Measurements from ENCODE around the gene TBC1D9. TPM values are rescaled to one million over a fixed set of nuclear protein-coding genes. Genes with fewer than 3 reads are reported as not detected.

The TBC1D9 gene
- total RNA-seq, 2 experiments from 2014 or later = 0.07 to 0.11 TPM

DNA sequence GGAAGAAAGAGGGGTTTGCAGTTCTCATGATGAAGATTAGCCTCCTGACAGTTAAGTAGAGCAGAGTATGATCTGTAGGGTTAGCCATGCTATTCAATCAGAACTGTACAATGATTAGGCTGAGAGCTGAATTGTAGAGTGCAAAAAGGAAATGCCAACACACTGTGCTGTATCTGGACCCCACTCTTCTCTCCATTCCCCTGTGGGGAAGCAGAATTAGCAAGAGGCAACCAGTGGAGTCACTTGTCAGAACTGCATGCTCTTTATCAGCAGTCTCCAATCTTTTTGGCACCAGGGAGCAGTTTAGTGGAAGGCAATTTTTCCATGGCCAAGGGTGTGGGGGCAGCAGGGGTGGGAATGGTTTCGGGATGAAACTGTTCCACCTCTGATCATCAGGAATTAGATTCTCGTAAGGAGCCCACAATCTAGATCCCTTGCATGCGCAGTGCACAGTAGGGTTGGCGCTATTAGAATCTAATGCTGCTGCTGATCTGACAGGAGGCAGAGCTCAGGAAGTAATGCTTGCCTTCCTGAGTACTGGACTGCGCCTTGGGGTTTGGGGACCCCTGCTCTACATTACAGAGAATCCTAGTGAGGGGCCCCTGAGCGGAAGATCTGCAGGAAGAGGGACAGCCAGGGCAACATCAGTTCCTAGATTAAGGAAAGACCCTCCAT is 19.4 kb downstream of the TBC1D9 start:
- Mint-ChIP-seq H3K27ac (no peak overlapping the region), H3K4me3 (no peak overlapping the region), H3K27me3 (peaks cover 14% of the 10 kb centered on the region), H3K36me3 (ENCODE audit: low read depth) (no peaks in the 10 kb centered on the region), H3K4me1 (no peaks in the 10 kb centered on the region), H3K9me3 (ENCODE audit: low read depth) (no peaks in the 10 kb centered on the region)
- intact Hi-C loops (cut with DNase I, micrococcal nuclease) = no loop called here
- DNase-seq = no peak
- POLR2A ChIA-PET = interaction anchor here (0.6 kb wide), 1 partner anchor 439 kb away, joined by 3 read pairs; no protein-coding TSS in a partner anchor
- ATAC-seq = no peak
- CTCF ChIA-PET = no interaction called here

DNA sequence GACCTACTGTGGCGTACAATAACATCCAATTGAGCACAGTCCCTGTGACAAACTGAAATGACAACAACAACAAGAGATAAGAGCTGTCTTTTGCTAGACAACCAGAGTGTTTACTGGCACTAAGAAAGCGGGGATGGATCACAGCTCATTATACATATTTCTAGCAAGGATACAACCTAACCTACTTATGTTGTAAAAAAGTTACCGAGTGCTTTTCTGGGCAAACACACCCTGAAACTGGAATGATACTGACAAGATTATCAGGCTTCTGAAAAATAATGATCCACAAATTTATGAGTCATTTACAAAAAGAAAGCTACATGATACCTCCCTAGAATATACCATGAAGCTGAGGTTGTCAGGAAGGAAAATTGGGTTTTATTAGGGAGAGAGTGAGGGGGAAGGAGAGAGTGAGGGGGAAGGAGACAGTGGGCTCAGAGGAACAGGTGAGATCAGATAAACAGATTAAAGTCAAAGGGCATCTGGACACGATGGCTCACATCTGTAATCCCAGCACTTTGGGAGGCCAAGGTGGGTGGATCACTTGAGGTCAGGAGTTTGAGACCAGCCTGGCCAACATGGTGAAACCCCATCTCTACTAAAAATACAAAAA is 20.3 kb downstream of the TBC1D9 start:
- ChIA-PET POLR2A (no interaction called here), CTCF (interaction anchor here (1.2 kb wide), 1 partner anchor 17 kb away, joined by 3 read pairs; no protein-coding TSS in a partner anchor)
- peaks cover 10% of the 10 kb centered on the region for H3K27me3 Mint-ChIP-seq
- DNase-seq (no peak), ATAC-seq (no peak)
- intact Hi-C loops (cut with DNase I, micrococcal nuclease) = no loop called here
- H3K4me1 Mint-ChIP-seq = no peaks in the 10 kb centered on the region
- no peak overlapping the region for H3K27ac Mint-ChIP-seq
- no peaks in the 10 kb centered on the region for H3K36me3 Mint-ChIP-seq (ENCODE audit: low read depth)
- no peaks in the 10 kb centered on the region for H3K9me3 Mint-ChIP-seq (ENCODE audit: low read depth)
- H3K4me3 Mint-ChIP-seq = no peak overlapping the region

DNA sequence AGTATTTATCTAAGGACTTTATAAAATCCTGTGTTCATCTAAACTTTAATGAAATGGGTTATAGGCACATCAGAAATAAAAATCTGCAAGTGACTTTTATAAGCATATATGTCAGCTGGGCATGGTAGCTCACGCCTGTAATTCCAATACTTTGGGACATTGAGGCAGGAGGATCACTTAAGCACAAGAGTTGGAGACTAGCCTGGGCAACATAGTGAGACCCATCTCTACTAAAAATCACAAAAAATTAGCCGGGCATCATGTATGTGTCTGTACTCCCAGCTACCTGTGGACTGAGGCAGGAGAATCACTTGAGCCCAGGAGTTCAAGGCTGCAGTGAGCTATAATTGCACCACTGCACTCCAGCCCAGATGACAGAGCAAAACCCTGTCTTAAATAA is 20.9 kb downstream of the TBC1D9 start:
- ChIA-PET CTCF (interaction anchor here (1.2 kb wide), 1 partner anchor 18 kb away, joined by 3 read pairs; no protein-coding TSS in a partner anchor), POLR2A (no interaction called here)
- Mint-ChIP-seq H3K4me3 (no peak overlapping the region), H3K36me3 (ENCODE audit: low read depth) (no peaks in the 10 kb centered on the region), H3K4me1 (no peaks in the 10 kb centered on the region), H3K27me3 (peaks cover 10% of the 10 kb centered on the region), H3K9me3 (ENCODE audit: low read depth) (no peaks in the 10 kb centered on the region), H3K27ac (no peak overlapping the region)
- ATAC-seq (no peak), DNase-seq (no peak)
- intact Hi-C loops (cut with DNase I, micrococcal nuclease) = no loop called here

DNA sequence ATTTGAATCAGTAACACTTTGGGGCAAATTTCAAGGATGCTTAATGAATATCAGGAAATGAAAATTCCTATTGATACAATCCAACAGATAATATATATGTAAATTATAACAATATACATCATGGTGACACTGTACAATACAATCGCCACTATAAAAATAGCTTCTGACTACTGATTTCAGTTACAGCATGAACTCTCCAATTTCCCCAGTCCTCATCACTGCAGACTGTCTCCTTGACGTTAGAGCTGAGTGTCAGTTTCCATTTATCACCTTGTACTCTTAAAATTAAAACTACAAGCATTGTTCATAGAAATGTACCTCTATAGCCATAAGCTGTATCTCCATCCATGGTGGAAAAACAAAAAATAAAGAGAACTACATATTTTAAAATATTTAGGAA is 23.4 kb downstream of the TBC1D9 start:
- H3K27ac Mint-ChIP-seq = no peak overlapping the region
- no peaks in the 10 kb centered on the region for H3K9me3 Mint-ChIP-seq (ENCODE audit: low read depth)
- ATAC-seq = no peak
- no peak overlapping the region for H3K4me3 Mint-ChIP-seq
- H3K27me3 Mint-ChIP-seq = peaks cover 6% of the 10 kb centered on the region
- H3K4me1 Mint-ChIP-seq = no peaks in the 10 kb centered on the region
- DNase-seq = no peak
- intact Hi-C loops (cut with DNase I, micrococcal nuclease) = no loop called here
- ChIA-PET POLR2A (no interaction called here), CTCF (interaction anchor here (0.6 kb wide), 1 partner anchor 11 kb away, joined by 3 read pairs; no protein-coding TSS in a partner anchor)
- H3K36me3 Mint-ChIP-seq (ENCODE audit: low read depth) = no peaks in the 10 kb centered on the region

DNA sequence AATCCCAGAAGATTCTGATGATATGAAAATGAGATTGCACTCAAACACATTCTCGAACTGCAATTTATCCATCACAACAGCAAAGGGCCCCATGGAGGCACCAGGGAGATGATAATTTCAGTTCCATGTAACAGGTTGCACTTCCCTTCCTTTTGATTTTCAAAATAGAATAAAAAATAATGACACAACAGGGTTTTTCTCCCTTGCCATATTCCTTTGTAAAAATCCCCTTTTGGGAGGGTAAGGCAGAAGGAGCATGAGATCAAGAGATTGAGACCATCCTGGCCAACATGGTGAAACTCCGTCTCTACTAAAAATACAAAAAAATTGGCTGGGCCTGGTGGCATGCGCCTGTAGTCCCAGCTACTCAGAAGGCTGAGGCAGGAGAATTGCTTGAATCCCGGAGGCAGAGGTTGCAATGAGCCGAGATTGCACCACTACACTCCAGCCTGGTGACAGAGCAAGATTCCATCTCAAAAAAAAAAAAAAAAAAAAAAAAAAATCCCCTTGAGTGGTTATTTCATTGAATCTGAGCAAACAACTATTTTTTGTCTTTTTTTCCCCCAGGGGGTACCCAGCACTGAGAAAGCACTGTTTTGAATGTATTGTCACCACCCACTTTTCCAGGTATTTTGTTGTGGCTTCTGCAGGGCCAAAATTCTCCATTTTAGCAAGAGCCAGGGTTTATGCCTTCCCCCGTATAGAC is 26.7 kb downstream of the TBC1D9 start:
- H3K27me3 Mint-ChIP-seq = no peaks in the 10 kb centered on the region
- intact Hi-C loops (cut with DNase I, micrococcal nuclease) = no loop called here
- CTCF ChIA-PET = no interaction called here
- H3K9me3 Mint-ChIP-seq (ENCODE audit: low read depth) = no peaks in the 10 kb centered on the region
- no peaks in the 10 kb centered on the region for H3K36me3 Mint-ChIP-seq (ENCODE audit: low read depth)
- H3K27ac Mint-ChIP-seq = no peak overlapping the region
- no peak overlapping the region for H3K4me3 Mint-ChIP-seq
- ATAC-seq (no peak), DNase-seq (no peak)
- POLR2A ChIA-PET = no interaction called here
- no peaks in the 10 kb centered on the region for H3K4me1 Mint-ChIP-seq

DNA sequence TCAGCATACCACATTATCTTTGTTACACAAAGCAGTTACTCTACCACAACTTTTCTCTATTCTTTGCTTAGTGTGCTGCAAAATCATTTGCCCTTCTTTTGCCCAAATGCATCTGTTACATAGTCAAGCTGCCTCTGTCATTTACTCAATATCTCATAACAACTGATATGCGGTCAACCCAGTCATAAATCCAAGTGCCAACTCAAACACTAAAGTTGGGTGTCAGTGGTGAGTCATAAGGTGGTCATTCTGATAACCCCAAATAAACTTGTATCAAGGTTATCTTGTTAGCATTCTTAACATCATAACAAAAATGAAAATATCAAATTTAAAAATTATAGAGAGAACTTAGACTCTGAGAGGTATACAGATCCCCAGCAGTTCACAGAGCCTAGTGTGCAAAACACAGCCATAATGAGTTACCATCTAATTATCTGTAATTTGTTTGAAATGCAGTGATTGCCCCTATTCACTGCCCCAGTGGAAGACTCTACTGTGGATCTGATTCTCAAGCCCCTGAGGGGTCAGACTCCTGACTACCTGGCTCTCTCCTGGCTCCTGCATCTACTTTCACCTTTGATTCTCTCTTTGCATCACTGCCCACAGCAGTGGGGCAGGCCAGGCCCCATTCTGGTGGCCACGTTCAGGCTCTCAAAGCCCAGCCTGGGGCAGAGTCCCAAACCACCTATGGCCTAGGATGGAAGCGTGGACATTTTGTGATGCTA is 29.2 kb downstream of the TBC1D9 start:
- no peaks in the 10 kb centered on the region for H3K4me1 Mint-ChIP-seq
- no peak overlapping the region for H3K27ac Mint-ChIP-seq
- H3K27me3 Mint-ChIP-seq = no peaks in the 10 kb centered on the region
- no peaks in the 10 kb centered on the region for H3K9me3 Mint-ChIP-seq (ENCODE audit: low read depth)
- ChIA-PET POLR2A (no interaction called here), CTCF (interaction anchor here (0.6 kb wide), 1 partner anchor 367 kb away, joined by 3 read pairs; no protein-coding TSS in a partner anchor)
- H3K36me3 Mint-ChIP-seq (ENCODE audit: low read depth) = no peaks in the 10 kb centered on the region
- H3K4me3 Mint-ChIP-seq = no peak overlapping the region
- intact Hi-C loops (cut with DNase I, micrococcal nuclease) = no loop called here
- DNase-seq (no peak), ATAC-seq (no peak)

DNA sequence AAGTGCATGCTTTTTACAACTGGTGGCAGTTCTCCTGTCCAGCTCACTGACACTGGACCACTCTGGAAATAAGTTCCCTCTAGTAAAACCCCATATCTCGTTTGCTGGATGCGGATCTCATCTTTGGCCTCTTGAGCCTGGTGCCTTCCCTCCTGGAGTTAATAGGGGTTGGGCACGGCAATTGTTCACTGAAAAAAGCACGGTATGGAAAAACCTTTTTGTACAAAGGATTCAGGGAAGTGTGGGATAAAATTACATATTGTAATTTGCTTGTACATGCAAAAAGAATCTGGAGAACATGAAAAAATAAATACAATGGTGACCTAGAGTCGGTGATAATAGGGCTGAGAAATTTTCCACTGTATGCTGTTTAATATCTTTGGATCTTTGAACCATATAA is 30.6 kb downstream of the TBC1D9 start:
- DNase-seq (no peak), ATAC-seq (no peak)
- Mint-ChIP-seq H3K27me3 (peaks cover 3% of the 10 kb centered on the region), H3K4me1 (peaks cover 12% of the 10 kb centered on the region), H3K27ac (no peak overlapping the region), H3K9me3 (ENCODE audit: low read depth) (no peaks in the 10 kb centered on the region), H3K4me3 (no peak overlapping the region), H3K36me3 (ENCODE audit: low read depth) (no peaks in the 10 kb centered on the region)
- ChIA-PET POLR2A (no interaction called here), CTCF (no interaction called here)
- intact Hi-C loops (cut with DNase I, micrococcal nuclease) = no loop called here

DNA sequence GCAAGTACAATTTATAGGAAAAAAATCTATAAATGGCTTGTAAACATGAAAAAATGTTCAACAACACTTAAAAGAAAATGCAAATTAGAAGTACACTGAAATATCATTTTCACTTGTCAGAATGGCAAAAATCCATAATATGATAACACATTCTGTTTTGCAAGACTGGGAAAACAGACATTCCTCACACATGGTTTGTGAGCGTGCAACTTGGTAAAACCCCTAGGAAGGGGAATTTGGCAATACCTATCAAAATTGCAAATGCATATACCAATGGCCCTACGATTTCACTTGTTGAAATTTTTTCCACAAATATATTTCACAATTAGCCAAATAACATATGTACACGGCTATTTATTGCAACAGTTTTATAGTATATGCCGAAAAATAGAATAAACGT is 31.4 kb downstream of the TBC1D9 start:
- Mint-ChIP-seq H3K36me3 (ENCODE audit: low read depth) (no peaks in the 10 kb centered on the region), H3K4me1 (peaks cover 12% of the 10 kb centered on the region), H3K27me3 (peaks cover 3% of the 10 kb centered on the region), H3K4me3 (no peak overlapping the region), H3K27ac (no peak overlapping the region), H3K9me3 (ENCODE audit: low read depth) (no peaks in the 10 kb centered on the region)
- no peak for ATAC-seq
- DNase-seq = no peak
- POLR2A ChIA-PET = no interaction called here
- intact Hi-C loops (cut with DNase I, micrococcal nuclease) = no loop called here
- CTCF ChIA-PET = no interaction called here

DNA sequence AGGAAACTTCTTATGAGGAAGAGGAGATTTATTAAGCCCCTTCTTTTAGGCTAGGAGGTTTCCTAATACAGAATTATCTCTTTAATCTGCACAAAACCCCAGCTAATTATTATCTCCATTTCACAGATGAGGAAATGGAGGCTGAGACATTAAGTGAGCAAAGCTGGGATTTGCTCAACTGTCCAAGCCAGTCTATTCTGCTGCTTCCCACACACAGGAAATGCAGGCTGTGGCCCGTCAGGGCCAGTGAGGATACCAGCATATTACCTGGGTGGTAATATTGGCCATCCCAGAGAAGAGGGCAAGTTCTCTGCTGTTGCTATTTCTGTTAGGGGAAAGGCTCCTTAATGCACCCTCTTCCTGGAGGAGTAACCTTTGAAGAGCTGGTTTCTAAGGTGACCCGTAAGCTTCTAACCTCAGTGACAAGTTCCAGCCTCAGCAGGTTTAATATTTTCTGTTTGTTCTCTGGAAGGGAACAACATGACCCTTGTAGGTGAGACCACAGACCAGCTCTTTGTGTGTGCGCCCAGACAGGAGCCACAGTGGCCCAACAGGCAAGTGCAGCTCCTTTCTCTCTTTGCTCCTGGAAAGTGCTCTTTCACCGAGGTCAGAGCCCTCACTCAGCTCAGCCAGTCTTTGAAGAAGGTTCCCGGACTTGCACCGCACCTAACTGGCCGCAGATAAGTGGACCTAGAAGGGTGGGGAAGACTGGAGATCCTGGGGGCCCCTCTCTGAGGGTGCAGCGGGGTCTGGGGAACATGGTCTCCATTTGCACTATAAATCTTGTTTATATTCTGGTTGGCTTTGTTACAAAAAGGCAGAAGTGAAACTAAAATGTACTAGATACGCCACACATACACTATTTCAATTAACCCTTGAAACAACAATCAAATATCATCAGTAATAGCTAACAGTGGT is 35.5 kb downstream of the TBC1D9 start:
- DNase-seq = no peak
- no peak for ATAC-seq
- Mint-ChIP-seq H3K36me3 (ENCODE audit: low read depth) (no peaks in the 10 kb centered on the region), H3K4me3 (peak overlapping the region; percentile 40), H3K4me1 (peaks cover 18% of the 10 kb centered on the region), H3K27ac (no peak overlapping the region), H3K9me3 (ENCODE audit: low read depth) (no peaks in the 10 kb centered on the region), H3K27me3 (peaks cover 3% of the 10 kb centered on the region)
- ChIA-PET CTCF (interaction anchor here (0.6 to 1.3 kb wide), 6 partner anchors 8 to 882 kb away, joined by 3 to 4 read pairs (median 3); no protein-coding TSS in a partner anchor), POLR2A (no interaction called here)
- intact Hi-C loops (cut with DNase I, micrococcal nuclease) = no loop called here

DNA sequence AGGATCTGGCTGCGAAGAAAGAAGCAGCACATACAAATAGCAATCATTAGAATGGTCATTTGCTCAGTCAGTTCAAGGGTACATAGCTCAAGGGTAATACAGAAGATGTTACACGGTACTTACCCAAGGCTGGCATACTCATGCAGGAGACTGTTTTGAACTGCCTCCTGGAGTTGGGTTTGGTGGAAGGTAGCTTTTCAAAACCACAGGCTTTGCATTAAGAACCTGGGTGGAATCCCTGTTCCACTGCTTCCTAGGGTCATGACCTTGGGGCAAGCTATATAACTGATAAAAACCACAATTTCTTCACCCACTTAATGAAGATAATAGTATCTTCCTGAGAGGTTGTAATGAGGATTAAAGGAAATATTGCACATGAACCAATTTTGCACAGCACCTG is 36.5 kb downstream of the TBC1D9 start:
- POLR2A ChIA-PET = no interaction called here
- no peak for DNase-seq
- Mint-ChIP-seq H3K4me1 (peaks cover 18% of the 10 kb centered on the region), H3K27ac (no peak overlapping the region), H3K36me3 (ENCODE audit: low read depth) (no peaks in the 10 kb centered on the region), H3K27me3 (peaks cover 3% of the 10 kb centered on the region), H3K4me3 (no peak overlapping the region), H3K9me3 (ENCODE audit: low read depth) (no peaks in the 10 kb centered on the region)
- intact Hi-C loops (cut with DNase I, micrococcal nuclease) = no loop called here
- CTCF ChIA-PET = interaction anchor here (0.5 to 1.3 kb wide), 2 partner anchors 360 to 1080 kb away, joined by 3 read pairs; no protein-coding TSS in a partner anchor
- ATAC-seq = peak; percentile 36

DNA sequence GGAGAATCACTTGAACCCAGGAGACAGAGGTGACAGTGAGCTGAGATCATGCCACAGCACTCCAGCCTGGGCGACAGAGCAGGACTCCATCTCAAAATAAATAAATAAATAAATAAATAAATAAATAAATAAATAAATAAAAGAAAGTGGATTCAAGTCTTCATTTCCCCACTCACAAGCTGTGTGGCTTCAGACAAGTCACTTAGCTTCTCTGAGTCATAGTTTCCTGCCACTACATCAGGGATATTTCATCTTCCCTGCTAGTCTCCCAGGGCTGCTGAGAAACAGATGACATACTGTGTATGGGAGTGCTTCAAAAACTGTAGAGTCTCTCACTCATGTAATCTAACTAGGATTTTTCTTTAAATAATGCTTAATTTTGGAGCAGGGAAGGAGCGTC is 37.2 kb downstream of the TBC1D9 start:
- H3K36me3 Mint-ChIP-seq (ENCODE audit: low read depth) = no peaks in the 10 kb centered on the region
- DNase-seq = no peak
- ChIA-PET CTCF (interaction anchor here (0.5 kb wide), 1 partner anchor 1079 kb away, joined by 3 read pairs; no protein-coding TSS in a partner anchor), POLR2A (no interaction called here)
- H3K9me3 Mint-ChIP-seq (ENCODE audit: low read depth) = no peaks in the 10 kb centered on the region
- H3K4me1 Mint-ChIP-seq = peaks cover 18% of the 10 kb centered on the region
- H3K4me3 Mint-ChIP-seq = no peak overlapping the region
- peaks cover 3% of the 10 kb centered on the region for H3K27me3 Mint-ChIP-seq
- H3K27ac Mint-ChIP-seq = no peak overlapping the region
- intact Hi-C loops (cut with DNase I, micrococcal nuclease) = no loop called here
- ATAC-seq = peak; percentile 39

Measured in activated CD4-positive, alpha-beta T cell treated with anti-CD3 and anti-CD28 coated beads for 36 hours (primary cell).